OCI-LY7 (cell line): ENCODE measurements around the gene ENOX2.

ENCODE experiments used
- EZH2phosphoT487 ChIP-seq: fragments of 200-600 bp; sonication (generic); IDR thresholded peaks from 2 replicates; pipeline ENCODE4 v1.6.1; 2018; ENCODE audit warnings: low read depth, borderline replicate concordance, mild to moderate bottlenecking, mixed run types, antibody characterized with exemption, low read length, moderate library complexity, mixed read lengths
- TF ChIP-seq, protein P1 (sequence below): fragments of 200-600 bp; sonication (generic); conservative IDR thresholded peaks from 2 replicates; pipeline ENCODE4 v1.5.1; 2014; ENCODE audit warnings: mild to moderate bottlenecking, antibody characterized with exemption, low read length, moderate library complexity, mixed read lengths

DNA sequence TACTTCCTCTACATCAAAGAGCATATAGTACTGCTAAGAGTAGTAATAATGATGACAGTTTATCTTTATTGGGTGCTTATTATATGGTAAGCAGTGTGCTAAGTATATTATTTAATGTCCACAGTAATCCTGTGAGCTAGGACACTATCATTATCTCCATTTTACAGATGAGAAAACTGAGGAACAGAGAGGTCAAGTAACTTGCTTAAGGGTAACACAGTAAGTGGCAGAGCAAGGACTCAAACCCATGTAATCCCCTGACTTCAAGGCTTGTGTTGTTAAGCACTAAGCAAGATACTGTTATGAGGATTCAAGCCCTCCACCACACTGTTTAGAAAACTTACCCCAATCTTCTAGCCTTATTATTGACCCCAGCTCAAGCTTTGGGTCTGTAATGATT lies 202.4 kb downstream of the ENOX2 start:
- TF ChIP-seq, protein P1, sequence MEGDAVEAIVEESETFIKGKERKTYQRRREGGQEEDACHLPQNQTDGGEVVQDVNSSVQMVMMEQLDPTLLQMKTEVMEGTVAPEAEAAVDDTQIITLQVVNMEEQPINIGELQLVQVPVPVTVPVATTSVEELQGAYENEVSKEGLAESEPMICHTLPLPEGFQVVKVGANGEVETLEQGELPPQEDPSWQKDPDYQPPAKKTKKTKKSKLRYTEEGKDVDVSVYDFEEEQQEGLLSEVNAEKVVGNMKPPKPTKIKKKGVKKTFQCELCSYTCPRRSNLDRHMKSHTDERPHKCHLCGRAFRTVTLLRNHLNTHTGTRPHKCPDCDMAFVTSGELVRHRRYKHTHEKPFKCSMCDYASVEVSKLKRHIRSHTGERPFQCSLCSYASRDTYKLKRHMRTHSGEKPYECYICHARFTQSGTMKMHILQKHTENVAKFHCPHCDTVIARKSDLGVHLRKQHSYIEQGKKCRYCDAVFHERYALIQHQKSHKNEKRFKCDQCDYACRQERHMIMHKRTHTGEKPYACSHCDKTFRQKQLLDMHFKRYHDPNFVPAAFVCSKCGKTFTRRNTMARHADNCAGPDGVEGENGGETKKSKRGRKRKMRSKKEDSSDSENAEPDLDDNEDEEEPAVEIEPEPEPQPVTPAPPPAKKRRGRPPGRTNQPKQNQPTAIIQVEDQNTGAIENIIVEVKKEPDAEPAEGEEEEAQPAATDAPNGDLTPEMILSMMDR: no peak
- no peak for TF ChIP-seq EZH2phosphoT487
